GM21737 (cell line): ENCODE measurements around the gene FAM107B.

Source experiments
- ATAC-seq: cut with Tn5 transposase; IDR thresholded peaks from one replicate; pipeline ENCODE4 v1.9.1; 2021; ENCODE audit warnings: mild to moderate bottlenecking, moderate library complexity; ENCODE audit not compliant: unreplicated experiment

Gene FAM107B

GRCh38 chr10:14543046-14543903, 231.4 kb downstream of the FAM107B start:
- no peak for ATAC-seq

DNA sequence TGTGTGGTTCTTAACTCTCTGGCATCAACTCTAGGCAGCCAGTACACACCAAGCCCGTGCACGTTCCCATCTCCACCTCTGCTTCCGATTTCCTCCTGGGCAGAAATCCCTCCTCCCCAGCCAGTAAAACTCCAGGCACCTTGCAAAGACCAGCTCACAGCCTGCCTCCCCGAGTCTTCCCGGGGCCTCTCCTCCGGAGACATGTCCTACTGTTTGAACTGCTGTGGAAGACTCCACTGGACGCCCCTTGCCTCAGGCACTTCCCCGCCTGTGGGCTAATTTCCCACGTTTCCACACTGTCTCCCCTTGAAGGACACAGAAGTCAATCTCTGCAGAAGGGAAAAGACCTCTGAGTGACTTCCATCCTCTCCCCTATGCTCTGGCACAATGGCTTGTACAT, 233.3 kb downstream of the FAM107B start:
- no peak for ATAC-seq

DNA sequence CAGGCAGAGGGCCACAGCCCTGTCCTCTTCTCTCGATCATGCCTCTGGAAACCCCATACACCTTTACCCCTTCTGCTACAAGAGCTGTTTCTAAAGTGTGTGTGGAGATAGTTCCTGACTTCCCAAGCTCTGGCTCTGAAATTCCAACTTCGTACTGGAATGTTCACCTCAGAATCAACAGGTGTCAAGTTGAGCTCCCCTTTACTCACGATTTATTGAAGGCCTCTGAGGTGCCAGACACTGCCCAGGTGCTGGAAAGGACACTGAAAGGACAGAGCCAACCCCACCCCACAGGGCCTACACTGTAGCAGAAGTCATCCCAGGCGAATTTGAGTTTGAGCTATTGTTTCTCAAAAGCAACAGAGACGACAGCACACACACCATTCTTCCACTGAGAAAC, 234.1 kb downstream of the FAM107B start:
- no peak for ATAC-seq

DNA sequence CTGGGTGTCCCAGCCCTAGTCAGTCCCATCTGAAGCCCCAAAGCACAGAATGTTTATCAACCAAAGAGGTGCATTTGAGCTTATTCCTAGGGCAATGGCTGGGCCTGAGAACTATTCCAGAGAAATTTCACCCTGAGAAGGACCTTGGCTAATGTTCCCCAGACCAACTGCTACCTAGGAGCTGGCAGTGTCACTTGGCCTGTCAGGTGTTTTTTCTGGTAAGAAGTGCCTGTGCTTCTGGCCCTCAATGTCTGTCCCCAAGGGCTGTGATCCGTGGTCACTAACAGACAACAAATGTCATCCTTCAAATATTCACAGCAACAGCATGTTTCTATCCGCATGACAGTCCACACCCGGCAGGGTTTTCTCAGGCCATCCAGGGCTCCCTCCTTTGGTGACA, 234.6 kb downstream of the FAM107B start:
- ATAC-seq: no peak

DNA sequence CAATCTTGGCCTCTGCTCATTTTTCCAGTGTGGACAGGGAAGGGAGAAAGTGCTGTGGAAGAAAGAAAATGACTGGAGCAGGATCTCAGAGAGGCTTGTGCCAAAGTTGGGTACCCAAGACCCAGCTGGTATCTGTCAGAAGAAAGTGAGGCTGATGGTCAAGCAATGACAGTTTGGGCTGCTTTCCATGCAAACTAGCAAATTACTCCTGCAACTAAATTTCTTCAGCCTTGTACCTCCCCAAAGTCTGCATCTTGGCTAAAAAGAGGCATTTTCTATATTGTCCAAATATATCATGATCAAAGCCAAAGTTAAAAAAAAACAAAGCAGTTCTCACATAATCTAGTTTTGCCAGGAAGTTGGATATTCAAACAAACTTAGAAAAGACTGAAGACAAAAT, 235.5 kb downstream of the FAM107B start:
- no peak for ATAC-seq

GRCh38 chr10:14536241-14537213, 238.2 kb downstream of the FAM107B start:
- ATAC-seq: no peak

GRCh38 chr10:14535457-14536130, 239.1 kb downstream of the FAM107B start:
- no peak for ATAC-seq

DNA sequence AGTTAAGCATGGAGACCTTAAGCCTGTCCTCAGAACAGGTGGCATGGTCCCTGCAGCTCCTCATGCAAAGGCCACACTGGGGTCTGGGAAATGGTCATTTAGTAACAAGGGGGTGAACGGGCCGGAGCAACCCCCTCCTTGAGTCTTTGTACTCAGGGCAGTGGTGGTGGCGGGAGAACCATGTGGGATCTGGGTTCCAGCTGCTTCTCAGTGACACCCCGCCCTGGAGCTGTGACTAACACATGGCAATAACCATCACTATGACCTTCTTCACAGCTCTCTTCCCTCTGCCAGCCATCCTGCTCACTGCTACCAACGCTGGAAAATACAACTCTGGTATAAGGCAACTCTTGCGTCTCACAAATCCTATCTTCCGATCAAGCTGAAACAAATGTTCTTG, 240.5 kb downstream of the FAM107B start:
- no peak for ATAC-seq

- ATAC-seq: no peak
Observed at GRCh38 chr10:14533295-14533694, 241.4 kb downstream of the FAM107B start.

DNA sequence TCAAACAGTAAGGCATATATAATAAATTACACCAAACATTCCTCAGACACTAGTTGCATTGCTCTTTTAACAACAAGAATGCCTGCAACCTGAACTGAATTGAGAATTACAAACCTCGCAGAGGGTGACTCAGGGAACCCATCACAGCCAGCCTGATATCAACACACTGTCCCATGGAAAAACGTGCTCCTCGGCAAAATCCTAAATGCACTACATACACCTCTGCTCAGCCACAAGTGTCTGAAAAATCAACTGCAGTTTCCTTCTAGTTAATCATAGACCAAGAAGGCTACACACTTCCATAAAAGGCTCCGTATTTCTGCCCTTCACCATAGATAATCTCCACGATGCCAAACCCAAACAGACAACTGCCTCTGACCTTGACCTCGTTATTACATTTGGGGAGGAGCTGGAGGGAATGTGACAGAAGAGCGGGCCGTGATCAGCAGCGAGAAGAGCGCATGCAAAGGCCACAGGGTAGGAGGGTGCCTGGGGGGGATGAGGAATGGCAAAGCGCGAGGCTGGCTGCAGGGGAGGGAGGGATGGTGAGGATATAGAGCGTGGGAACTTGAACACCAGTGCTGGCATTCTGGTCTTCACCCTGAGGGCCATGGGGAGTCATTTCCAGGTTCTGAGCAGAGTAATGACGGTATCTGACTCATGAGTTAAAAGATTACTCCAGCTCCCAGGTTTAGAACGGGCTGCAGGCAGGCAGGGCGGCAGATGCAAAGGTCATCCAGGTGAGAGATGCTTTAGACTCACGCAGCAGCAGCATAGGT, 242.0 kb downstream of the FAM107B start:
- no peak for ATAC-seq

- ATAC-seq: no peak
Observed at GRCh38 chr10:14531974-14532373, 242.7 kb downstream of the FAM107B start.

- no peak for ATAC-seq
Observed at GRCh38 chr10:14530465-14530864, 244.2 kb downstream of the FAM107B start.

GRCh38 chr10:14529351-14529750, 245.3 kb downstream of the FAM107B start:
- no peak for ATAC-seq

GRCh38 chr10:14528450-14528849, 246.2 kb downstream of the FAM107B start:
- no peak for ATAC-seq

DNA sequence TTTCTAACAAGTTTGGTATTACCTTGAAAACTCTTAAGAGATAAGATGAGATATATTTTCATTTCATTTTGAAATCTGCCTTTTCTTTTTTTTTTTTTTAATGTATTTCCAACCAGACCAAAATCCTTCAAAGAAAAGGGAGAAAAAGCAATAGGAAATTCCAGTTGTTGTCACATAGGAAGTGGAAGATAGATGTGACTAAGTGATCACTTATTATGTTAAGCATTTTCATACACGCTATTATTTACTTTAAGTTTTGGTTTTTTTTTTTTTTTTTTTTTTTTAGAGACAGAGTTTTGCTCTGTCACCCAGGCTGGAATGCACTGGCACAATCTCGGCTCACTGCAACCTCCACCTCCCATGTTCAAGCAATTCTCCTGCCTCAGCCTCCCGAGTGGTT, 246.8 kb downstream of the FAM107B start:
- no peak for ATAC-seq

DNA sequence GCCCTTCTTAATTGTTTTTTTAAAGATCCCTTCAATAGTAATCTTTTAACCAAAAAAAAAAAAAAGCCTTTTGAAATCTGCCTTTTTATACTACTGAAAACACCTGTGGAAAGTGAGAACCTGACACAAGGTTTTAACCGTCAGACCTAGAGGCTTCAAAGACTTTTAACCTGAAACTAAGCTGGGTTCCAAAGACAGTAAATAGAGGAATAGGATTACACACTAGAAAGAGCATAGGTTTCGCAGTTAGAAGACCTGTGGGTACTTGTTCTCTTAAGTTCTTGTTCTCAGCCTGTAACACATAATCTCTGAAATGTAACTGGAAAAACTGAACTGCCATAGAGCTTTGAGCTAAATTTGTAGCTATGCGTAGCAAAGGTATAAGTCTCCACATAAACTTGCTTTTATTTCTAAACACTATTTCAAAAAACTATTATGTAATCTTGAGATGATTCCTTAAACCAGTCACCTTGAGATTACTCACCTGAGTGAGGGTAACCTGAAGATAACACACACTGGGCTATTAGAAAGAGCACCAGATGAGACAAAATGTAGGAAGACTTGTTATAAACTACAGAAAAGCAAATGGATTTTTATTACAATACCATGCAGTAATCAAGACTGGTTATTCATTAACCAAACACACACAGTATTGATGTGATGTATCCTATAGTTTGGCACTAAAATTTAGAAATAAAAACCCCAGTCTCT, 247.4 kb downstream of the FAM107B start:
- ATAC-seq: no peak

DNA sequence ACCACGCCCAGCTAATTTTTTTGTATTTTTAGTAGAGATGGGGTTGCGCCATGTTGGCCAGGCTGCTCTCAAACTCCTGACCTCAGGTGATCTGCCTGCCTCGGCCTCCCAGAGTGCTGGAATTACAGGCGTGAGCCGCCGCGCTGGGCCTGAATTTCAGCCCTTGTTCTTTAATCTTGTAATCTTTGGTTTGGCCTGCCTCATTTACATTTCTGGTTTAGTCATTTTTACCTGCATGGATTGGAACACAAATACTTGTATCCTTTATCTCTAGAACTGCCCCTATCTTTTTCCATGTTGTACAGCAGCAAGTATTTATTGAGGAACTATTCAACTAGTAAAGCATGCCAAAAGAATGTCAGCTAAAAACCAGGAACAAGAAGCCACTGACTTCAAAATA, 248.4 kb downstream of the FAM107B start:
- ATAC-seq: no peak

- ATAC-seq: no peak
Observed at GRCh38 chr10:14524691-14525324, 249.9 kb downstream of the FAM107B start.

GRCh38 chr10:14523286-14523685, 251.4 kb downstream of the FAM107B start:
- ATAC-seq: no peak
